Esophagus muscularis mucosa (tissue), 4 donors: Measurements from ENCODE around the gene NAE1. TPM values are rescaled to one million over a fixed set of nuclear protein-coding genes. Genes with fewer than 3 reads are reported as not detected.

Experiments used
- DNase-seq: peaks from one replicate; pipeline ENCODE4 v3.0.0-alpha.2; 2017; ENCODE audit errors: extremely low spot score
- H3K27ac ChIP-seq, 4 donors: fragments of 200-600 bp; sonication (generic); replicated peaks in 1 of 4; 1 replicate in 3 of 4; 2 replicates in 1 of 4; pipeline ENCODE4 v1.5.1; 2016 to 2019; ENCODE audit warnings: mild to moderate bottlenecking in 1 of 4
- H3K27me3 ChIP-seq, 4 donors: fragments of 200-600 bp; sonication (generic); one replicate each; pipeline versions ENCODE4 v1.5.1 to v1.6.0; 2016 to 2019
- H3K36me3 ChIP-seq, 4 donors: fragments of 200-600 bp; sonication (generic); one replicate each; pipeline ENCODE4 v1.5.1; 2016 to 2019
- H3K4me1 ChIP-seq, 4 donors: fragments of 200-600 bp; sonication (generic); one replicate each; pipeline ENCODE4 v1.5.1; 2016 to 2019
- H3K4me3 ChIP-seq, 4 donors: fragments of 200-600 bp; sonication (generic); 1 replicate in 2 of 4; 2 replicates in 2 of 4; pipeline ENCODE4 v1.5.1; 2016 to 2019; ENCODE audit warnings: mild to moderate bottlenecking in 4 of 4, moderate library complexity in 1 of 4
- H3K9me3 ChIP-seq, 4 donors: fragments of 200-600 bp; sonication (generic); 1 replicate in 3 of 4; 2 replicates in 1 of 4; pipeline ENCODE4 v1.5.1; 2016 to 2019
- EP300 ChIP-seq: sonication (generic); formaldehyde crosslinking; IDR thresholded peaks from one replicate; pipeline ENCODE4 v1.6.1; 2017; ENCODE audit warnings: antibody characterized with exemption
- POLR2A ChIP-seq: fragments of 450-650 bp; IDR thresholded peaks from one replicate; pipeline ENCODE4 v1.6.1; 2017; ENCODE audit warnings: antibody characterized with exemption, moderate library complexity, mild to moderate bottlenecking, low read depth
- POLR2AphosphoS5 ChIP-seq, 2 donors: sonication (generic); formaldehyde crosslinking; IDR thresholded peaks; one replicate each; pipeline ENCODE4 v1.6.1; 2017; ENCODE audit warnings: antibody characterized with exemption in 2 of 2
- WGBS: methylation state at CpG from one replicate; pipeline ENCODE4 v1.1.5; 2018; 5-methylcytosine and 5-hydroxymethylcytosine counted together
- intact Hi-C: fragments of 100-400 bp; cut with DNase I; formaldehyde crosslinking; loops from one replicate; pipeline ENCODE4 v1.15.1; 2023
- total RNA-seq, 4 donors: library from RNA; depleted of rRNA; stranded (reverse); fragments of >200 nt; gene quantifications; one replicate each; pipeline versions ENCODE4 v1.1.0 to v1.2.1, GENCODE V29; 2016
- TF ChIP-seq, protein P1 (sequence below), 3 experiments: fragments of 200-600 bp in 2 of 3; fragments of 450-650 bp in 1 of 3; sonication (generic) in 2 of 3; IDR thresholded peaks; one replicate each; pipeline ENCODE4 v1.5.1; 2017 to 2019; ENCODE audit warnings: antibody characterized with exemption in 3 of 3, mild to moderate bottlenecking in 2 of 3, moderate library complexity in 1 of 3

The NAE1 gene
- total RNA-seq, 4 donors from 2014 or later: 32.7 to 50.7 (median 42.4) TPM

DNA sequence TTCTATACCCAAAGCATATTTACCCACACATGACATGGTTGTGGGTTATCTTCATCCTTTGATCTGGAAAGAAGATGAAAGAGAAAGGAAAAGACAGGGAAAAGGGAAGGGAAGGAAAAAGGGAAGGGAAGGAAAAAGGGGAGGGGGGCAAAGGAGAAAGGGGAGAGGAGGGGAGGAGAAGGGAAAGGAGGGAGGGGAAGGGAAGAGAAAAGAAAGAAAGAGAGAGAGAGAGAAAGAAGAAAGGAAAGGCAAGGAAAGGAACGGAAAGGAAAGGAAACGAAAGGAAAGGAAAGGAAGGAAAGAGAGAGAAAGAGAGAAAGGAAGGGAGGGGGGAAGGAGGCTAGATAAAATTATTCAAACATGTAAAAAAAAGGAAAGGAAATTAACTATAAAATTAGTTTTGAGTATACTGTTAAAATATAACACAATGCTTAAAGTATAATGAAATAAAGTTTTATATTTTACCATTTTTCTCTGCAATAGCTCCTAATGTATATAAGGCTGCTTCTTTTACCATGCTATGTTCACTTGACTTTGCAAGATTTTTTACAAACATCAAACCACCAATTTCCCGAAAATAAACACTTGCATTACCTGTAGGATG is 40.5 kb downstream of the NAE1 start:
- no peak for DNase-seq
- H3K36me3 ChIP-seq: no peaks in the 10 kb centered on the region
- H3K4me3 ChIP-seq: no peak overlapping the region
- TF ChIP-seq POLR2AphosphoS5 (IDR thresholded peaks at IDR 0.05): no peak
- no peak for TF ChIP-seq POLR2A
- TF ChIP-seq EP300: no peak
- TF ChIP-seq, protein P1, sequence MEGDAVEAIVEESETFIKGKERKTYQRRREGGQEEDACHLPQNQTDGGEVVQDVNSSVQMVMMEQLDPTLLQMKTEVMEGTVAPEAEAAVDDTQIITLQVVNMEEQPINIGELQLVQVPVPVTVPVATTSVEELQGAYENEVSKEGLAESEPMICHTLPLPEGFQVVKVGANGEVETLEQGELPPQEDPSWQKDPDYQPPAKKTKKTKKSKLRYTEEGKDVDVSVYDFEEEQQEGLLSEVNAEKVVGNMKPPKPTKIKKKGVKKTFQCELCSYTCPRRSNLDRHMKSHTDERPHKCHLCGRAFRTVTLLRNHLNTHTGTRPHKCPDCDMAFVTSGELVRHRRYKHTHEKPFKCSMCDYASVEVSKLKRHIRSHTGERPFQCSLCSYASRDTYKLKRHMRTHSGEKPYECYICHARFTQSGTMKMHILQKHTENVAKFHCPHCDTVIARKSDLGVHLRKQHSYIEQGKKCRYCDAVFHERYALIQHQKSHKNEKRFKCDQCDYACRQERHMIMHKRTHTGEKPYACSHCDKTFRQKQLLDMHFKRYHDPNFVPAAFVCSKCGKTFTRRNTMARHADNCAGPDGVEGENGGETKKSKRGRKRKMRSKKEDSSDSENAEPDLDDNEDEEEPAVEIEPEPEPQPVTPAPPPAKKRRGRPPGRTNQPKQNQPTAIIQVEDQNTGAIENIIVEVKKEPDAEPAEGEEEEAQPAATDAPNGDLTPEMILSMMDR (IDR thresholded peaks at IDR 0.05): no peak
- intact Hi-C loops: no loop called here
- peaks cover 0 to 5% (median 0%) of the 10 kb centered on the region in 4 donors for H3K27me3 ChIP-seq
- WGBS: 77% methylated on average over 3 of the region's 3 CpGs
- no peak overlapping the region for H3K27ac ChIP-seq
- no peaks in the 10 kb centered on the region for H3K9me3 ChIP-seq
- no peaks in the 10 kb centered on the region for H3K4me1 ChIP-seq

DNA sequence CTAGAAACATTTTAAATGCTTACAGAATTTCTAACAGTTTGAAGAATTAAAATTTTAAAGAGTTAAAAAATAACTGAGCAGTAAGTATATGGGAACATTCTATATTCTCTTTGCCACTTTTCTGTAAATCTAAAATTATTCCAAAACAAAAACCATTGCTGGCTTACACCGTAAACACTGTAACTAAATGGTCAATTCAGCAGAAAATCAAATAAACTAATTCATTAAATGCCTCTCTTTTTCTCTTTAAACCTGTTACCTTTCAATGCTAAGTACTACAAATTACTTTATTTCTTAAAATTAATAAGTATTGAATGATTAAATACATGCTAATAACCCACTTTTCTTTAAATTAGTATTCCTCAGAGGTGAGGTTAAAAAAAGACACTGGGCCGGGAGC is 43.3 kb downstream of the NAE1 start:
- no peak for DNase-seq
- H3K4me1 ChIP-seq: no peaks in the 10 kb centered on the region
- H3K4me3 ChIP-seq: no peak overlapping the region
- intact Hi-C loops: no loop called here
- H3K27ac ChIP-seq: no peak overlapping the region
- no peaks in the 10 kb centered on the region for H3K9me3 ChIP-seq
- WGBS: 91% methylated on average over 2 of the region's 2 CpGs
- H3K36me3 ChIP-seq: no peaks in the 10 kb centered on the region
- peaks cover 0 to 5% (median 0%) of the 10 kb centered on the region in 4 donors for H3K27me3 ChIP-seq
- TF ChIP-seq POLR2AphosphoS5 (IDR thresholded peaks at IDR 0.05) (no peak), POLR2A (no peak)
- TF ChIP-seq, protein P1 (IDR thresholded peaks at IDR 0.05): no peak

DNA sequence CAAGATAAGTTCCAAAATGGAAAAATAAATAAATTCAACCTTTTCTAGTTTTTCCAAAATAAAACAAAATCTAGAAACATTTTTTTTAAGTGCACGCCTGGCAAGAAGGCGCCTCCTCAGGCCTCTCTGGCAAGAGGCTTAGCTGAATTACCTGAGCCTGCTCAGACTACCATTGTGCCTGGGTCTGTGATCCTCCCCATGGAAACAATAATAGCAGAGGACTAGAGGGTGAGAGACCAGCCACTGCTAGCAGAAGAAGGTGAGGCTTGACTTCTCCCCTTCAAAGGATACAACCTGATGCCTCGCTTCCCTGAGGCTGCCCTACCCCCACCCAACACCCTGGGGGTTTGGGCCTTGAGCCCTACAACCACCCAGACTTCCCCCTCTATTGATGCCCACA is 44.2 kb downstream of the NAE1 start:
- TF ChIP-seq, protein P1 (IDR thresholded peaks at IDR 0.05): no peak
- TF ChIP-seq POLR2A: no peak
- TF ChIP-seq EP300: no peak
- no peak for TF ChIP-seq POLR2AphosphoS5 (IDR thresholded peaks at IDR 0.05)
- intact Hi-C loops: no loop called here
- WGBS: 95% methylated on average over 3 of the region's 3 CpGs
- H3K4me3 ChIP-seq: no peak overlapping the region
- H3K27me3 ChIP-seq: peaks cover 0 to 5% (median 0%) of the 10 kb centered on the region in 4 donors
- DNase-seq: no peak
- no peak overlapping the region for H3K27ac ChIP-seq
- no peaks in the 10 kb centered on the region for H3K36me3 ChIP-seq
- H3K4me1 ChIP-seq: no peaks in the 10 kb centered on the region
- no peaks in the 10 kb centered on the region for H3K9me3 ChIP-seq

DNA sequence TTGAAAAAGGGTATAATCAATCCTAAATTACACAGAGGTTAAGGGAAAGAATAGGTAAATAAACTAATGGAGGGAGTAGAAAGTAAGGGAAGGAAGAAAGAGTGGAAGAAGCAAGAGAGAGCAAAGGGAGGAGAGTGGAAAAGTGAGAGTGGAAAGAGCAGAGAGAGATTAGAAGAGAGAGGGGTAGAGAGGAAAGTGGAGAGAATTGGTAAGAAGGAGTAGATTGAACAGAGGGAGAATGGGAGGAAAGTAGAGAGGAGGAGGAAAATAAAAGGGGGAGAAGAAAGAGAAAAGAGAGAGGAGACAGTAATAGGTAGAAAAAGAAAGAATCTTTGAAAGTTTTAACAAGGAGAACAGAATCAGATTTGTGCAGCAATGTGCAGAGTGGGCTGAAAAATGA is 54.3 kb downstream of the NAE1 start:
- DNase-seq: no peak
- Histone ChIP-seq H3K4me3 (no peak overlapping the region), H3K9me3 (no peaks in the 10 kb centered on the region), H3K36me3 (no peaks in the 10 kb centered on the region), H3K4me1 (no peaks in the 10 kb centered on the region), H3K27ac (no peak overlapping the region), H3K27me3 (no peaks in the 10 kb centered on the region)
- intact Hi-C loops: no loop called here
- no peak for TF ChIP-seq POLR2A
- no peak for TF ChIP-seq EP300
- TF ChIP-seq, protein P1 (IDR thresholded peaks at IDR 0.05): no peak
- TF ChIP-seq POLR2AphosphoS5 (IDR thresholded peaks at IDR 0.05): no peak

GRCh38 chr16:66774981-66775380 is 55.8 kb downstream of the NAE1 start:
- Histone ChIP-seq H3K4me3 (no peak overlapping the region), H3K4me1 (no peaks in the 10 kb centered on the region), H3K27me3 (no peaks in the 10 kb centered on the region), H3K9me3 (no peaks in the 10 kb centered on the region), H3K27ac (no peak overlapping the region), H3K36me3 (no peaks in the 10 kb centered on the region)
- no peak for DNase-seq
- intact Hi-C loops: no loop called here
- WGBS: 66% methylated on average over 2 of the region's 2 CpGs
- no peak for TF ChIP-seq POLR2AphosphoS5 (IDR thresholded peaks at IDR 0.05)
- TF ChIP-seq POLR2A: no peak
- no peak for TF ChIP-seq EP300
- TF ChIP-seq, protein P1 (IDR thresholded peaks at IDR 0.05): no peak
